Memory B cell (primary cell): ENCODE results near the gene TRAT1.
"Not testable (repeated sequence)": the region's sequence is repeated elsewhere in the genome, so short reads cannot be mapped to it uniquely, and the experiment has no call there.

Source experiments
- ATAC-seq: fragments of 150-1000 bp; cut with Tn5 transposase; 2 replicates; pipeline ENCODE4 v1.10.0; 2021; ENCODE audit warnings: low read depth, mild to moderate bottlenecking, moderate library complexity
- DNase-seq, 2 donors: peaks; one replicate each; pipeline ENCODE4 v3.0.0; 2022; ENCODE audit warnings: low spot score in 2 of 2
- H3K27ac Mint-ChIP-seq: one replicate; pipeline ENCODE4 v1.8.0; 2022; ENCODE audit warnings: mild to moderate bottlenecking, moderate library complexity, mixed read lengths
- H3K27me3 Mint-ChIP-seq: one replicate; pipeline ENCODE4 v1.8.0; 2022; ENCODE audit warnings: mixed read lengths
- H3K36me3 Mint-ChIP-seq: one replicate; pipeline ENCODE4 v1.8.0; 2022; ENCODE audit warnings: mild to moderate bottlenecking, mixed read lengths
- H3K4me1 Mint-ChIP-seq: one replicate; pipeline ENCODE4 v1.8.0; 2022; ENCODE audit warnings: mixed read lengths
- H3K4me3 Mint-ChIP-seq: one replicate; pipeline ENCODE4 v1.8.0; 2022; ENCODE audit warnings: mild to moderate bottlenecking, moderate library complexity, mixed read lengths
- H3K9me3 Mint-ChIP-seq: one replicate; pipeline ENCODE4 v1.8.0; 2022; ENCODE audit warnings: mixed read lengths

TRAT1 gene

GRCh38 chr3:108822123-108822897, at the start of gene TRAT1:
TRAT1 (plus strand) TSS chr3:108822786; CDS start chr3:108822928, 142 bp downstream.
- no peaks in the 10 kb centered on the region for H3K9me3 Mint-ChIP-seq
- H3K4me1 Mint-ChIP-seq, result no peaks in the 10 kb centered on the region
- no peak within 1 kb of the TSS for H3K4me3 Mint-ChIP-seq
- DNase-seq, result no peak
- no peaks in the 10 kb centered on the region for H3K36me3 Mint-ChIP-seq
- ATAC-seq, result no peak
- H3K27me3 Mint-ChIP-seq, result no peaks in the 10 kb centered on the region
- H3K27ac Mint-ChIP-seq, result no peak within 1 kb of the TSS

- H3K27me3 Mint-ChIP-seq, result peaks cover 1% of the 10 kb centered on the region
- no peak overlapping the region for H3K27ac Mint-ChIP-seq
- H3K4me1 Mint-ChIP-seq, result no peaks in the 10 kb centered on the region
- no peak overlapping the region for H3K4me3 Mint-ChIP-seq
- DNase-seq (no peak), ATAC-seq (no peak)
- peaks cover 1% of the 10 kb centered on the region for H3K9me3 Mint-ChIP-seq
- no peaks in the 10 kb centered on the region for H3K36me3 Mint-ChIP-seq
These were observed 46.9 kb upstream of the TRAT1 start for GRCh38 chr3:108775649-108776048.

DNA sequence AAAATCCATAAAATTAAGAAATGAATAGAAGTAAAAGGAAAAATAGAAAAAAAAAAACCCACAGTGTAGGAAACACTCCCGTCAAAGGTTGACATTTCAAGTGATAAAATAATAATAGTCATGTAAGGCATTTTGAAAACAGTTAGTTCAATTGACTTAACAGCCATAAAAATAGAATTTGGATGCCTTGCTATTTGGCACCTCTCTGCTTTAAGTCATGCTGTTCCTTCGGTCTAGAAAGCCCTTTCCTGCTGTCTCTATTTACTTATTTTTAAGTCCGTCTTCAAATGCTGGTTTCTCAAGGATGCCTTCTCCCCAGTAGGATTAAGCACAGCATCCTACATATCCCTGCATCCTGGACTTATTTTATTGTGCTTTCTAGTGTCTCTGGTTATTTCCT, 43.1 kb upstream of the TRAT1 start:
- Mint-ChIP-seq H3K4me1 (no peaks in the 10 kb centered on the region), H3K36me3 (no peaks in the 10 kb centered on the region), H3K27ac (no peak overlapping the region), H3K4me3 (no peak overlapping the region), H3K27me3 (peaks cover 3% of the 10 kb centered on the region), H3K9me3 (no peaks in the 10 kb centered on the region)
- no peak for DNase-seq
- no peak for ATAC-seq

DNA sequence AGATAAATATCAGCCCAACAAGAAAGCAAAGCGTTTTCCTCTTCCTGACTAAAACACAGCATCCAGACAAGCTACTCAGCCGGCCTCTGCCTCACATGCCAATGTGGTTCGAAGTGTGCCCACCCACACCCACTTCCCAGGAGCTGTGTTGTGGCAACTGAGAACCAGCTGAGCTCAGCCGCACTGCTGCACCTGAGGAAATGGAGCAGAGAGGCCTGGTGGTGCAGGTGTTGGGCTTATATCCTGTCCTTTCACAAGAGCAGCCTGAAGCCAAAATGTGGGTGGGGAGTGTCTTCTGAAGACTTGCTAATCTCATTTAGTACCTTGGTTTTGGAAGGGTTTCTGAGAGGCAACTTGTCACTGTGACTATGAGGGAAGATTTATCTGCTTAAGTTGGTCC, 42.4 kb upstream of the TRAT1 start:
- Mint-ChIP-seq H3K4me3 (no peak overlapping the region), H3K27ac (no peak overlapping the region), H3K4me1 (no peaks in the 10 kb centered on the region), H3K27me3 (peaks cover 3% of the 10 kb centered on the region), H3K9me3 (no peaks in the 10 kb centered on the region), H3K36me3 (no peaks in the 10 kb centered on the region)
- ATAC-seq (no peak), DNase-seq (no peak)

DNA sequence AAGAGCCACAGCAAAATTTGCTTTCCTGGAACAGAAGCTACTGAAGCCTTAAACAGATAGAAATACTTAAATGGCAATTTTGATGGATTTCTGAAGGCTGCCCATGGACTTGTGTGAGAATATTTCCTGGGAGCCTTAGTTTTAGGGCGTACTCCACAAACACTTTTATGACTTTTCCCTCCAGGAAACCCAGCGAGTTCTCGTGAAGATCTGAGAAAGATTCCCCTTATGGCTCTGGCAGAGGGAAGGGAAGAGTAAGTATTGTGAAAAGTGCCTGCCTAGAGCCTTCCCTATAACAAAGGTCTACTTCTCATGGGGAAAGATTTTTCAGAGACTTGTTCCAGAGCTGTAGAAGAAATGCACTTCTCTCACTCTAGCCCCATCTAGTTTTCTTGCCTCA, 31.1 kb upstream of the TRAT1 start:
- no peaks in the 10 kb centered on the region for H3K36me3 Mint-ChIP-seq

DNA sequence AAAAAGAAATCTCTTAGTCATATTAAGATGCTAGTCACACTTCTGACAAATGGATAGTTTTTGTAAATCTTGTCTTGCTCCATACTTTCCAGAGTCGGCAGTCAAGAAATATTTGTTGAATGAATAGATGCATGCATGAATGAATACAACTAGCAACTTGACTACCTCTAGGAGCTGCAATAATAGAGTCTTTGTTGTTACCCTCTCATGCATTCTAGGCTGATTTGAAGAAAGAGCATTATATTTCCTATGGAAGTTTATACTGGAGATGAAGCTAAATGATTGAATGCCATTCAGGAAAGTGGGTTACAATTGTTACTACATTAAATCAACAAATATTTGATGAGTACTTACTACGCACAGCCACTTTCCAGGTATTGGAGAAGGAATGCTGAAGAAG, 18.1 kb upstream of the TRAT1 start:
- no peak overlapping the region for H3K27ac Mint-ChIP-seq
- no peak for ATAC-seq
- H3K36me3 Mint-ChIP-seq, result no peaks in the 10 kb centered on the region
- H3K4me1 Mint-ChIP-seq, result no peaks in the 10 kb centered on the region
- DNase-seq, result no peak
- no peaks in the 10 kb centered on the region for H3K27me3 Mint-ChIP-seq
- no peak overlapping the region for H3K4me3 Mint-ChIP-seq
- H3K9me3 Mint-ChIP-seq, result peaks cover 6% of the 10 kb centered on the region

More for the DNA sequence above, 31.1 kb upstream of the TRAT1 start:
- no peaks in the 10 kb centered on the region for H3K27me3 Mint-ChIP-seq
- no peak overlapping the region for H3K27ac Mint-ChIP-seq
- H3K9me3 Mint-ChIP-seq, result peaks cover 4% of the 10 kb centered on the region
- no peak overlapping the region for H3K4me3 Mint-ChIP-seq
- H3K4me1 Mint-ChIP-seq, result no peaks in the 10 kb centered on the region
- ATAC-seq (no peak), DNase-seq (no peak)

DNA sequence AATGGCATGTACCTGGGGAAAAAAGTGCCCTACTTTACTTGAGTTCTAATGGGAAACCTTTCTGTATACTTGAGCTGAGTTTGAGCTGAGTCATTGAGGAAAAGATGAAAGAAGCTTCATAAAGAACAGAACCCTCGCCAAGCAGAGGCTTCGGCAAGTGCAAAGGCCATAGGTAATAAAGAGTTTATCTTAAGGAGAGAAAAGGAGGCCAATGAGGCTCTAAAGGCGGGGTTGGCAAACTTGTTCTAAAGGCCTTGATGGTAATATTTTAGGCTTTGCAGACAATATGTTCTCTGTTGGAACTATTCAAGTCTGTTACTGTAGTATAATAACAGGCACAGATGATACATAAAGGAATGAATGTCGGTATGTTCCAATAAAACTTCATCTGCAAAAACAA, 17.6 kb upstream of the TRAT1 start:
- no peaks in the 10 kb centered on the region for H3K27me3 Mint-ChIP-seq
- DNase-seq (no peak), ATAC-seq (no peak)
- H3K9me3 Mint-ChIP-seq, result peaks cover 6% of the 10 kb centered on the region
- no peak overlapping the region for H3K27ac Mint-ChIP-seq
- H3K36me3 Mint-ChIP-seq, result no peaks in the 10 kb centered on the region
- H3K4me3 Mint-ChIP-seq, result no peak overlapping the region
- no peaks in the 10 kb centered on the region for H3K4me1 Mint-ChIP-seq

DNA sequence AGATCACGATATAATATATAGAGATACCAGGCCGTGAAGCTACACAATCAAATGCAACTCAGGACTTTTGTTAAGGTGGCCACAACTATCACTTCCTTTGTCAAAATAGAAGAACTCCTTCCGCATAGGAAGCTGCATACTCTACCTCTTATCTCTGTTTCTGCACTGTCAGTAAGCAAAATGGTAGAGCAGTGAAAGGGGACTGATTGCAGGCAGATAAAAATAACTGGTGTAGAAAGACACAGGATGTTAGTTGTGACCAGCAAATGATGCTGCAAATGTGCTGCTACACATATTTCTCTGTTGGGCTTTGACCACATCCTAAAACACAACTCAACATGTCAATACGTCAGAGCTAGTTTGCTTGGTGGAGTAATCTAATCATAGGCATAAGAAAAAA, 16.3 kb upstream of the TRAT1 start:
- DNase-seq (no peak), ATAC-seq (no peak)
- no peaks in the 10 kb centered on the region for H3K36me3 Mint-ChIP-seq
- peaks cover 7% of the 10 kb centered on the region for H3K9me3 Mint-ChIP-seq
- no peaks in the 10 kb centered on the region for H3K4me1 Mint-ChIP-seq
- H3K27me3 Mint-ChIP-seq, result no peaks in the 10 kb centered on the region
- no peak overlapping the region for H3K4me3 Mint-ChIP-seq
- no peak overlapping the region for H3K27ac Mint-ChIP-seq

GRCh38 chr3:108818404-108818803, 4.2 kb upstream of the TRAT1 start:
- Mint-ChIP-seq H3K9me3 (peaks cover 2% of the 10 kb centered on the region), H3K36me3 (no peaks in the 10 kb centered on the region), H3K27me3 (no peaks in the 10 kb centered on the region), H3K4me3 (no peak overlapping the region), H3K4me1 (no peaks in the 10 kb centered on the region), H3K27ac (no peak overlapping the region)
- no peak for ATAC-seq
- DNase-seq, result no peak

- ATAC-seq, result no peak
- DNase-seq, result no peak
- no peaks in the 10 kb centered on the region for H3K27me3 Mint-ChIP-seq
- H3K4me1 Mint-ChIP-seq, result no peaks in the 10 kb centered on the region
- H3K27ac Mint-ChIP-seq, result no peak overlapping the region
- no peak overlapping the region for H3K4me3 Mint-ChIP-seq
- no peaks in the 10 kb centered on the region for H3K9me3 Mint-ChIP-seq
- no peaks in the 10 kb centered on the region for H3K36me3 Mint-ChIP-seq
These were observed 2.0 kb upstream of the TRAT1 start for GRCh38 chr3:108820586-108820985.

DNA sequence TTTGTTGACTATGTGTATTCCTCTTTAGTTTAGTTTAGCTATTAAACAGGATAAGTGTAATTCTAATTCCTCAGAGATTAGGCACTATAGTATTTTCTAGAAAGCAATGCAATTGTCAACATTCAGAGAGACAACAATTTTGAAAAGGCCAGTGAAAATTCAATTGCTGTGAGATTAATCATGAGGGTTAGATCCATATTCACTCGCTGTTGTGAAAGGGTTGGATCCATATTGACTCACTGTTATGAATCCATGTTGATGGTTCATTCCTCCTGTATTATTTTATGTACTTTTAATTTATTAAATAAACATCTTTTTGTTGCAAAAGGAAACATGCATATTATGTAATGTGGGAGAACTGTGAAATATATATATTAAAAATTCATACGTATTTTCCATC, 641 bp downstream of the TRAT1 start:
- H3K27me3 Mint-ChIP-seq, result no peaks in the 10 kb centered on the region
- no peak for ATAC-seq
- H3K27ac Mint-ChIP-seq, result no peak overlapping the region
- no peak for DNase-seq
- H3K36me3 Mint-ChIP-seq, result no peaks in the 10 kb centered on the region
- no peak overlapping the region for H3K4me3 Mint-ChIP-seq
- H3K9me3 Mint-ChIP-seq, result no peaks in the 10 kb centered on the region
- no peaks in the 10 kb centered on the region for H3K4me1 Mint-ChIP-seq

GRCh38 chr3:108823803-108824202, 1.2 kb downstream of the TRAT1 start:
- DNase-seq, H3K4me3 Mint-ChIP-seq, H3K9me3 Mint-ChIP-seq, H3K4me1 Mint-ChIP-seq, H3K36me3 Mint-ChIP-seq, H3K27me3 Mint-ChIP-seq, ATAC-seq, H3K27ac Mint-ChIP-seq: not testable (repeated sequence)

- Mint-ChIP-seq H3K27me3 (no peaks in the 10 kb centered on the region), H3K9me3 (no peaks in the 10 kb centered on the region), H3K4me3 (no peak overlapping the region), H3K4me1 (no peaks in the 10 kb centered on the region), H3K27ac (no peak overlapping the region), H3K36me3 (no peaks in the 10 kb centered on the region)
- DNase-seq, result no peak
- ATAC-seq, result no peak
These were observed 4.0 kb downstream of the TRAT1 start for GRCh38 chr3:108826309-108827187.

- H3K4me1 Mint-ChIP-seq, result no peaks in the 10 kb centered on the region
- H3K4me3 Mint-ChIP-seq, result no peak overlapping the region
These were observed 7.8 kb downstream of the TRAT1 start for GRCh38 chr3:108830381-108830780.

More at GRCh38 chr3:108830381-108830780, 7.8 kb downstream of the TRAT1 start:
- Mint-ChIP-seq H3K27ac (no peak overlapping the region), H3K36me3 (no peaks in the 10 kb centered on the region), H3K9me3 (no peaks in the 10 kb centered on the region), H3K27me3 (no peaks in the 10 kb centered on the region)
- DNase-seq (no peak), ATAC-seq (no peak)
